WERI-Rb-1 (cell line): ENCODE measurements around the gene TRAF3.

Experiments
- DNase-seq: peaks from one replicate; pipeline ENCODE4 v3.0.0-alpha.2; 2020
- H3K27ac ChIP-seq: fragments of 250-450 bp; sonication (Bioruptor Pico); 2 replicates; pipeline ENCODE4 v1.5.1; 2020; ENCODE audit warnings: mild to moderate bottlenecking, moderate library complexity
- H3K27me3 ChIP-seq: fragments of 250-450 bp; sonication (Bioruptor Pico); 2 replicates; pipeline ENCODE4 v1.5.1; 2021; ENCODE audit warnings: mild to moderate bottlenecking, low read depth, moderate library complexity; ENCODE audit not compliant: insufficient read depth, severe bottlenecking
- H3K36me3 ChIP-seq: fragments of 250-450 bp; sonication (Bioruptor Pico); 2 replicates; pipeline ENCODE4 v1.5.1; 2020; ENCODE audit warnings: mild to moderate bottlenecking, moderate library complexity
- H3K4me3 ChIP-seq: 2 replicates; pipeline ENCODE4 v1.5.1; 2011; ENCODE audit warnings: low read depth, mild to moderate bottlenecking, control low read depth, low read length
- H3K9me3 ChIP-seq: fragments of 250-450 bp; sonication (Bioruptor Pico); 2 replicates; pipeline ENCODE4 v1.5.1; 2021; ENCODE audit warnings: mild to moderate bottlenecking, moderate library complexity; ENCODE audit not compliant: severe bottlenecking
- CTCF ChIP-seq: IDR thresholded peaks from 2 replicates; pipeline ENCODE4 v1.5.1; 2011; ENCODE audit warnings: low read depth, mild to moderate bottlenecking, control low read depth, inconsistent platforms, low read length

TRAF3 gene

GRCh38 chr14:102882226-102882906 is 105.1 kb downstream of the TRAF3 start:
- TF ChIP-seq CTCF: no peak

DNA sequence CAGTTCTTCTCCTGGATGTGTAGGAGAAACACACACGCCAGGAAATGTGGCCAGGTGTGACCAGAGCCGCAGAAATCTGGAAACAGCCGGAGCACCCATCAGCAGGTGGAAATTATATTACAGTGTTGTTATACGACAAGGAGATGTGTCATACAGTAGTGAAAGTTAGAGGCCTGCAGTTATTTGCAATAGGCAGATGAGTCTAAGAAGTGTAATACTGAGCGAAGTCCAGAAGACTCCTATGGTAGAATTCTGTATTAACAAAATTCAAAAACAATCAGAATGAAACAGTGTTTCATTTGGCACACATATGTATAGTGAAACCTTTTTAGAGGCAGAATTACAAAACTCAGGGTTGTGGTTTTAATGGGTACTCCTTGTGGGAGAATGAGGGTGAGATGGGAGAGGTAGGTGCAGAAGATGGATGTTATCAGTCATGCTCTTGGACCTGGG is 105.9 kb downstream of the TRAF3 start:
- TF ChIP-seq CTCF: no peak
- H3K36me3 ChIP-seq: peaks cover 23% of the 10 kb centered on the region
- H3K27ac ChIP-seq: no peak overlapping the region
- no peaks in the 10 kb centered on the region for H3K9me3 ChIP-seq
- no peak for DNase-seq
- H3K4me3 ChIP-seq: no peak overlapping the region
- H3K27me3 ChIP-seq: no peaks in the 10 kb centered on the region

More at GRCh38 chr14:102882226-102882906, 105.1 kb downstream of the TRAF3 start:
- H3K27me3 ChIP-seq: no peaks in the 10 kb centered on the region
- H3K4me3 ChIP-seq: no peak overlapping the region
- no peak overlapping the region for H3K27ac ChIP-seq
- H3K9me3 ChIP-seq: no peaks in the 10 kb centered on the region
- peaks cover 27% of the 10 kb centered on the region for H3K36me3 ChIP-seq
- no peak for DNase-seq

DNA sequence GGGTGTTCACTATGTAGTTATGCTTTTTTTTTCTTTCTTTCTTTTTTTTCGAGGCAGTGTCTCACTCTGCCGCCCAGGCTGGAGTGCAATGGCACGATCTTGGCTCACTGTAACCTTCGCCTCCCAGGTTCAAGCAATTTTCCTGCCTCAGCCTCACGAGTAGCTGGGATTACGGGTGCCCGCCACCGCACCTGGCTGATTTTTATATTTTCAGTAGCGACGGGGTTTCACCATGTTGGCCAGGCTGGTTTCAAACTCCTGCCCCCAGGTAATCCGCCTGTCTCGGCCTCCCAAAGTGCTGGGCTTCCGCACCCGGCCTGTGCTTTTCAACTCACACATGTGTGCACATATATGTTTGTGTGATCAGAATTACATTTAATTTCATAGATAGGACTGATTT is 106.3 kb downstream of the TRAF3 start:
- no peak overlapping the region for H3K27ac ChIP-seq
- no peak for DNase-seq
- H3K9me3 ChIP-seq: no peaks in the 10 kb centered on the region
- no peaks in the 10 kb centered on the region for H3K27me3 ChIP-seq
- no peak for TF ChIP-seq CTCF
- peaks cover 19% of the 10 kb centered on the region for H3K36me3 ChIP-seq
- H3K4me3 ChIP-seq: no peak overlapping the region

GRCh38 chr14:102885737-102886447 is 108.6 kb downstream of the TRAF3 start:
- no peak for DNase-seq
- Histone ChIP-seq H3K9me3 (no peaks in the 10 kb centered on the region), H3K27ac (no peak overlapping the region), H3K27me3 (no peaks in the 10 kb centered on the region), H3K36me3 (peaks cover 12% of the 10 kb centered on the region), H3K4me3 (no peak overlapping the region)
- no peak for TF ChIP-seq CTCF

DNA sequence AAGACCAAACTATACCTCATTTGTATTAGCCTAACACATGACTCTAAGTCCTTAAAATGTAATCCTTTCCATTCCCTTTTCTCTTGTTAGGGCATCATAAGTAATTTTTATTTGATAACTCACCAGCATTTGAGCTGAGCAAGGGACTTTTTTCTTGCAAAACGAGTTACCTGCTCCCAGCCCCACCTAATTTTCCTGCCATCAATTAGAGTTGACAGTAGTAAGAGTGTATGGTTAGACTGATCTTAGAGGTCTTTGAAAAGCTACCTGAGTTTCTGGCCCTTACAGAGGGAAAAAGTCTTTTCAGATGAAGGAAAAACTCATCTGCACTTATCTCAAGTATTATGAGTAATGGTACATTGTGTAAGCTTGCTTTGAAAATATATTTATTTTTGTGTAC is 111.5 kb downstream of the TRAF3 start:
- DNase-seq: no peak
- H3K36me3 ChIP-seq: peaks cover 12% of the 10 kb centered on the region
- no peak overlapping the region for H3K4me3 ChIP-seq
- H3K27me3 ChIP-seq: no peaks in the 10 kb centered on the region
- TF ChIP-seq CTCF: no peak
- no peak overlapping the region for H3K27ac ChIP-seq
- H3K9me3 ChIP-seq: no peaks in the 10 kb centered on the region
